Endothelial cell (in vitro differentiated cells): ENCODE data around the gene TTC27. TPM values are rescaled to one million over a fixed set of nuclear protein-coding genes. Genes with fewer than 3 reads are reported as not detected.

Source experiments
- DNase-seq: peaks from one replicate; pipeline ENCODE4 v3.0.0; 2021; ENCODE audit warnings: low spot score
- H3K27ac Mint-ChIP-seq: one replicate; pipeline ENCODE4 v1.8.0; 2021; ENCODE audit warnings: mixed read lengths, inconsistent platforms; ENCODE audit not compliant: unreplicated experiment
- H3K27me3 Mint-ChIP-seq: one replicate; pipeline ENCODE4 v1.8.0; 2021; ENCODE audit warnings: mild to moderate bottlenecking, moderate library complexity, mixed read lengths, inconsistent platforms; ENCODE audit not compliant: unreplicated experiment
- H3K36me3 Mint-ChIP-seq: one replicate; pipeline ENCODE4 v1.8.0; 2021; ENCODE audit warnings: mild to moderate bottlenecking, low read depth, mixed read lengths, inconsistent platforms; ENCODE audit not compliant: unreplicated experiment
- H3K4me1 Mint-ChIP-seq: one replicate; pipeline ENCODE4 v1.8.0; 2021; ENCODE audit warnings: mild to moderate bottlenecking, mixed read lengths, inconsistent platforms; ENCODE audit not compliant: unreplicated experiment
- H3K4me3 Mint-ChIP-seq: one replicate; pipeline ENCODE4 v1.8.0; 2021; ENCODE audit warnings: mild to moderate bottlenecking, mixed read lengths, inconsistent platforms; ENCODE audit not compliant: unreplicated experiment
- H3K9me3 Mint-ChIP-seq: one replicate; pipeline ENCODE4 v1.8.0; 2021; ENCODE audit warnings: mixed read lengths, inconsistent platforms; ENCODE audit not compliant: unreplicated experiment
- total RNA-seq: library from RNA; stranded (reverse); fragmentation: NEBNext Ultra II Directional; extraction: Animal tissue kit (Norgen Biotek cat#: 25700); gene quantifications from one replicate; pipeline ENCODE4 v1.2.1, GENCODE V29; 2021; ENCODE audit not compliant: unreplicated experiment
- TF ChIP-seq, protein P1 (sequence below): fragments of 200-600 bp; sonication (generic); IDR thresholded peaks from one replicate; pipeline ENCODE4 v1.5.0; 2021; ENCODE audit warnings: antibody characterized with exemption; ENCODE audit not compliant: unreplicated experiment

The TTC27 gene
- total RNA-seq, 1 donor from 2014 or later: 12.7 TPM

DNA sequence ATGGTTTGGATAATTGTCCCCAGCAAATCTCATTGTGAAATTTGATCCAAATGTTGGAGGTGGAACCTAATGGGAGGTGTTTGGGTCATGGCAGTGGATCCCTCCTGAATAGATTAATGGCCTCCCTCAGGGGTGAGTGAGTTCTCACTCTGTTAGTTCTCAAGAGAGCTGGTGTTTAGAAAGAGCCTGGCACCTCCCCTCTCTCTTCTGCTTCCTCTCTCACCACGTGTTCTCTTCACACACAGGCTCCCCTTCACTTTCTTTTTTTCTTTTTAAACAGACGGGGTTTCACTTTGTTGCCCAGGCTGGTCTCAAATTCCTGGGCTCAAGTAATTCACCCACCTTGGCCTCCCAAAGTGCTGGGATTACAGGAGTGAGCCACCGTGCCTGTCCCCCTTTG, 207.3 kb downstream of the TTC27 start:
- TF ChIP-seq, protein P1, sequence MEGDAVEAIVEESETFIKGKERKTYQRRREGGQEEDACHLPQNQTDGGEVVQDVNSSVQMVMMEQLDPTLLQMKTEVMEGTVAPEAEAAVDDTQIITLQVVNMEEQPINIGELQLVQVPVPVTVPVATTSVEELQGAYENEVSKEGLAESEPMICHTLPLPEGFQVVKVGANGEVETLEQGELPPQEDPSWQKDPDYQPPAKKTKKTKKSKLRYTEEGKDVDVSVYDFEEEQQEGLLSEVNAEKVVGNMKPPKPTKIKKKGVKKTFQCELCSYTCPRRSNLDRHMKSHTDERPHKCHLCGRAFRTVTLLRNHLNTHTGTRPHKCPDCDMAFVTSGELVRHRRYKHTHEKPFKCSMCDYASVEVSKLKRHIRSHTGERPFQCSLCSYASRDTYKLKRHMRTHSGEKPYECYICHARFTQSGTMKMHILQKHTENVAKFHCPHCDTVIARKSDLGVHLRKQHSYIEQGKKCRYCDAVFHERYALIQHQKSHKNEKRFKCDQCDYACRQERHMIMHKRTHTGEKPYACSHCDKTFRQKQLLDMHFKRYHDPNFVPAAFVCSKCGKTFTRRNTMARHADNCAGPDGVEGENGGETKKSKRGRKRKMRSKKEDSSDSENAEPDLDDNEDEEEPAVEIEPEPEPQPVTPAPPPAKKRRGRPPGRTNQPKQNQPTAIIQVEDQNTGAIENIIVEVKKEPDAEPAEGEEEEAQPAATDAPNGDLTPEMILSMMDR: no peak
- Mint-ChIP-seq H3K4me3 (no peak overlapping the region), H3K27me3 (no peaks in the 10 kb centered on the region), H3K9me3 (no peaks in the 10 kb centered on the region), H3K4me1 (peaks cover 15% of the 10 kb centered on the region), H3K36me3 (peaks cover 3% of the 10 kb centered on the region), H3K27ac (no peak overlapping the region)
- DNase-seq: no peak

DNA sequence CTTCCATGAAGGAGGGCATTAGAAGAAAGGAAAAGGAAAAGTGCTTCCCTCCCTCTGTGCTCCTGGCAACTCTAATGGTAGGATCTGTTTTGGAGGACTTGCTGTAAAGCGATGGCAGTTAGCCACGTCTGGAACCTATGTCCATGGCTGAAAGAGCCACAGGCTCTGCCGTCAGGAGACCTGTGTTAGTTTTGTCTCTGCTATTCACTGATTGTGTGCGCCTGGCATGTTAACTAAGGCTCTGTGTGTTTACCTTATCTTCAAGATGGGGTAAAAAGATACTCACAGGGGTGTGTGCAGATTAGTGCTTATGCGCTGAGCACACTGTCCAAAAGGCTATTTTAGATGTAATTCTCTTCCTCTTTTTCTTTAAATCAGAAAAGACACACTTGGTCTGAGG, 209.1 kb downstream of the TTC27 start:
- Mint-ChIP-seq H3K36me3 (peaks cover 3% of the 10 kb centered on the region), H3K27me3 (no peaks in the 10 kb centered on the region), H3K4me3 (no peak overlapping the region), H3K9me3 (no peaks in the 10 kb centered on the region), H3K27ac (no peak overlapping the region), H3K4me1 (peaks cover 15% of the 10 kb centered on the region)
- TF ChIP-seq, protein P1: no peak
- DNase-seq: no peak

DNA sequence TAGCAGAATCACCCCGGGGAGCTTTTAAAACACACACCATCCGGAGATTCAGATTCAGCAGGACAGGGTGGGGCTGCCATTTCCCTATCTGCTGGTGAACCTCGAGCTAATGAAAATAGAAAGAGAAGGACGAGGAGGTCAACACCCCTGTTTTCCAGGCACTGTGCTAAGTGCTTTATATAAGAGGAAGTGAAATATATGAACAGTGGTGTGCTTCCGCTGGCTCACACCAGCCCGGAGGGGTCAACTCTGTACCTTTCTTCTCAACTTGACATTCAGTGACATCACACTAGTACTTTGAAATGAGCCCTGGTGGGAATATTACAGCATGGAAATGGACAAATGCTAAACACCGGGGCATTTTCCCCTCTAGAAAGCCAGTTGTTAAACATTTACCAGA, 210.6 kb downstream of the TTC27 start:
- no peak for DNase-seq
- H3K4me3 Mint-ChIP-seq: no peak overlapping the region
- no peak overlapping the region for H3K27ac Mint-ChIP-seq
- H3K4me1 Mint-ChIP-seq: peaks cover 12% of the 10 kb centered on the region
- H3K9me3 Mint-ChIP-seq: no peaks in the 10 kb centered on the region
- TF ChIP-seq, protein P1: no peak
- peaks cover 3% of the 10 kb centered on the region for H3K36me3 Mint-ChIP-seq
- H3K27me3 Mint-ChIP-seq: no peaks in the 10 kb centered on the region

DNA sequence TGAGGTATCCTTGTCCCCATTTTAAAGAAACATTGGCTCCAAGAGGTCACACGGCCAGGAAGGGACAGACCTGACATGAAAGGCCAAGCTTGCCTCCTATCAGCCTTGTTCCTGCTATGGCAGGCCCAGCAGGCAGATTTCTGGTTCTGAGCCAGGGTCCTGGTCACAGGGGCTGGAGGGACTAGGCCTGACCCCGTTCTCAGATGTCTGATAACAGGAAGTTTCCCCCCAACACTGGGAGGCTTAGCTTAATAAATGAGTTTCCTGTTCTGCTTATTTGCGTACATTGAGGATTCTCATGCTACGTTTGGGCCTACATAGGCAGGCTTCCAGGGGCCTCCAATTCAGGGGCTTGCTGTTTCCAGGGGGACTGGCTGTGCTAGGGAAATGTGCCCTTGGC, 211.1 kb downstream of the TTC27 start:
- H3K36me3 Mint-ChIP-seq: peaks cover 3% of the 10 kb centered on the region

More for the DNA sequence above, 211.1 kb downstream of the TTC27 start:
- DNase-seq: no peak
- Mint-ChIP-seq H3K4me1 (peaks cover 12% of the 10 kb centered on the region), H3K27me3 (no peaks in the 10 kb centered on the region), H3K4me3 (no peak overlapping the region), H3K9me3 (no peaks in the 10 kb centered on the region), H3K27ac (no peak overlapping the region)
- TF ChIP-seq, protein P1: no peak
